K562 (cell line): ENCODE measurements around the gene RFNG. TPM values are rescaled to one million over a fixed set of nuclear protein-coding genes. Genes with fewer than 3 reads are reported as not detected.
A peak's percentile ranks its signal among the peaks of the same experiment; 100 is the strongest.

Source experiments
- BDP1 ChIP-seq: IDR thresholded peaks from 3 replicates; pipeline ENCODE4 v1.6.1; 2011; ENCODE audit not compliant: insufficient read length, insufficient read depth
- GTF2F1 ChIP-seq: IDR thresholded peaks from 2 replicates; pipeline ENCODE4 v1.6.1; 2011; ENCODE audit warnings: low read depth, low read length, improper control_type of control experiment
- MEIS2 ChIP-seq: fragments of 450-650 bp; IDR thresholded peaks from 2 replicates; pipeline ENCODE4 v1.6.1; 2014; ENCODE audit warnings: mild to moderate bottlenecking; ENCODE audit not compliant: partially characterized antibody
- POLR2G ChIP-seq: fragments of 200-400 bp; formaldehyde crosslinking; IDR thresholded peaks from 2 replicates; pipeline ENCODE4 v1.6.1; 2017; ENCODE audit warnings: low read depth, mild to moderate bottlenecking, antibody characterized with exemption, low read length, moderate library complexity
- SLC30A9 ChIP-seq: fragments of 250-450 bp; sonication (Bioruptor Pico); IDR thresholded peaks from 2 replicates; pipeline ENCODE4 v1.8.0; 2022; ENCODE audit warnings: mild to moderate bottlenecking, moderate library complexity
- STAT5B ChIP-seq: fragments of 250-450 bp; sonication (Bioruptor Pico); IDR thresholded peaks from 2 replicates; pipeline ENCODE4 v1.8.0; 2021; ENCODE audit warnings: mild to moderate bottlenecking, inconsistent platforms
- TCFL5 ChIP-seq: fragments of 250-450 bp; sonication (Bioruptor Pico); conservative IDR thresholded peaks from 2 replicates; pipeline ENCODE4 v1.6.1; 2021; ENCODE audit warnings: mild to moderate bottlenecking, moderate library complexity, matching md5 sums
- ZC3H11A ChIP-seq: IDR thresholded peaks from 2 replicates; pipeline ENCODE4 v1.6.1; 2012; ENCODE audit warnings: low read depth, low read length, improper control_type of control experiment
- ZNF121 ChIP-seq: sonication (generic); formaldehyde crosslinking; conservative IDR thresholded peaks from 2 replicates; pipeline ENCODE4 v1.8.0; 2022; ENCODE audit warnings: missing genetic modification reagents
- ZNF184 ChIP-seq: sonication (generic); formaldehyde crosslinking; IDR thresholded peaks from 2 replicates; pipeline ENCODE4 v1.5.0; 2020; ENCODE audit warnings: missing genetic modification reagents
- ZNF589 ChIP-seq: fragments of 200-800 bp; sonication (Bioruptor generic); IDR thresholded peaks from 2 replicates; pipeline ENCODE4 v1.6.1; 2016; ENCODE audit warnings: low read depth, missing genetic modification characterization, missing compliant biosample characterization
- polyA plus RNA-seq, 8 experiments: library from polyadenylated mRNA; depleted of rRNA in 4 of 8; stranded (reverse) in 5 of 8; unstranded in 3 of 8; fragments of >200 nt; fragmentation: Nextera tagmentation in 2 of 8; fragmentation: Illumina TruSeq in 1 of 8; extraction: Ambion mirVana in 2 of 8; extraction: Trizol in 1 of 8; gene quantifications; 2 replicates each; pipeline versions ENCODE4 v1.2.1 to v1.2.3, GENCODE V29; 2011 to 2014; ENCODE audit warnings: inconsistent platforms in 1 of 8, missing spikeins in 1 of 8
- total RNA-seq, 7 experiments: library from RNA; depleted of rRNA in 6 of 7; stranded (reverse); fragments of >200 nt in 6 of 7; fragmentation: Illumina TruSeq in 2 of 7; extraction: Trizol in 2 of 7; gene quantifications; 2 replicates each; pipeline versions ENCODE4 v1.2.1 to v1.2.3, GENCODE V29; 2011 to 2021; ENCODE audit warnings: low replicate concordance in 1 of 7
- TF ChIP-seq, protein P1 (sequence below): fragments of 250-450 bp; sonication (Bioruptor Pico); IDR thresholded peaks from 2 replicates; pipeline ENCODE4 v1.4.0; 2020
- TF ChIP-seq, protein P2 (sequence below): sonication (generic); formaldehyde crosslinking; IDR thresholded peaks from 2 replicates; pipeline ENCODE4 v1.8.0; 2023; ENCODE audit warnings: missing genetic modification reagents, mild to moderate bottlenecking, borderline replicate concordance
- TF ChIP-seq, protein P3 (sequence below): fragments of 200-800 bp; sonication (Bioruptor generic); IDR thresholded peaks from 2 replicates; pipeline ENCODE4 v1.6.1; 2017; ENCODE audit warnings: missing genetic modification characterization, missing compliant biosample characterization
- TF ChIP-seq, protein P4 (sequence below): fragments of 250-450 bp; sonication (Bioruptor Pico); IDR thresholded peaks from 2 replicates; pipeline ENCODE4 v1.8.0; 2021; ENCODE audit warnings: mild to moderate bottlenecking, moderate library complexity

RFNG gene
- total and polyA plus RNA-seq, 9 of the 15 experiments (the other 6 are each of a cell fraction or from before 2014, with no cell fraction given) = 0.32 to 32.8 (median 9.5) TPM

DNA sequence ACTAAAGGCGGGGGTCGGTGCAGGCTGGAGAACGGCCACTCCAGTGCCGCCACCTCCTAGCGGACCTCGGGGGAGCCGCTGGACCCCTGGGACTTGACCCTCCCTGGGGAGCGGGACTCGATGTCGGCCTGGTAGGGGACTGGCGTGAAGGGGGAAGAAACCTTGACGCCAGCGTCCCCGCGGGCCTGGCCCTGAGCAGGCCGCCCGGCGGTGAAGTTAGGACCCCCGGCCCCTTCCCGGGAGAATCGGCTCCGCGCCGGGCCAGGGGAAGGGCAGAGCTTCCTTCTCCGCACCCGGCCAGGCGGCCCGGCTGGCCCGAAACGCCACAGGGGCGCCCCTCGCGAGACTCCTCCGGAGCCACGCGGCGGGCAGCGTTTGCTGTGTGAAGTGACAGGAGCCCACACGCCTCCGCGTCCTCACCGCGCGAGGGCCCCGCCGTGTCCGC, 13.6 kb upstream of the RFNG start (continued):
- no peak for TF ChIP-seq BDP1
- TF ChIP-seq ZNF184 = no peak
- no peak for TF ChIP-seq ZC3H11A
- TF ChIP-seq TCFL5 (CRISPR knock-in tag) = no peak
- TF ChIP-seq, protein P1, sequence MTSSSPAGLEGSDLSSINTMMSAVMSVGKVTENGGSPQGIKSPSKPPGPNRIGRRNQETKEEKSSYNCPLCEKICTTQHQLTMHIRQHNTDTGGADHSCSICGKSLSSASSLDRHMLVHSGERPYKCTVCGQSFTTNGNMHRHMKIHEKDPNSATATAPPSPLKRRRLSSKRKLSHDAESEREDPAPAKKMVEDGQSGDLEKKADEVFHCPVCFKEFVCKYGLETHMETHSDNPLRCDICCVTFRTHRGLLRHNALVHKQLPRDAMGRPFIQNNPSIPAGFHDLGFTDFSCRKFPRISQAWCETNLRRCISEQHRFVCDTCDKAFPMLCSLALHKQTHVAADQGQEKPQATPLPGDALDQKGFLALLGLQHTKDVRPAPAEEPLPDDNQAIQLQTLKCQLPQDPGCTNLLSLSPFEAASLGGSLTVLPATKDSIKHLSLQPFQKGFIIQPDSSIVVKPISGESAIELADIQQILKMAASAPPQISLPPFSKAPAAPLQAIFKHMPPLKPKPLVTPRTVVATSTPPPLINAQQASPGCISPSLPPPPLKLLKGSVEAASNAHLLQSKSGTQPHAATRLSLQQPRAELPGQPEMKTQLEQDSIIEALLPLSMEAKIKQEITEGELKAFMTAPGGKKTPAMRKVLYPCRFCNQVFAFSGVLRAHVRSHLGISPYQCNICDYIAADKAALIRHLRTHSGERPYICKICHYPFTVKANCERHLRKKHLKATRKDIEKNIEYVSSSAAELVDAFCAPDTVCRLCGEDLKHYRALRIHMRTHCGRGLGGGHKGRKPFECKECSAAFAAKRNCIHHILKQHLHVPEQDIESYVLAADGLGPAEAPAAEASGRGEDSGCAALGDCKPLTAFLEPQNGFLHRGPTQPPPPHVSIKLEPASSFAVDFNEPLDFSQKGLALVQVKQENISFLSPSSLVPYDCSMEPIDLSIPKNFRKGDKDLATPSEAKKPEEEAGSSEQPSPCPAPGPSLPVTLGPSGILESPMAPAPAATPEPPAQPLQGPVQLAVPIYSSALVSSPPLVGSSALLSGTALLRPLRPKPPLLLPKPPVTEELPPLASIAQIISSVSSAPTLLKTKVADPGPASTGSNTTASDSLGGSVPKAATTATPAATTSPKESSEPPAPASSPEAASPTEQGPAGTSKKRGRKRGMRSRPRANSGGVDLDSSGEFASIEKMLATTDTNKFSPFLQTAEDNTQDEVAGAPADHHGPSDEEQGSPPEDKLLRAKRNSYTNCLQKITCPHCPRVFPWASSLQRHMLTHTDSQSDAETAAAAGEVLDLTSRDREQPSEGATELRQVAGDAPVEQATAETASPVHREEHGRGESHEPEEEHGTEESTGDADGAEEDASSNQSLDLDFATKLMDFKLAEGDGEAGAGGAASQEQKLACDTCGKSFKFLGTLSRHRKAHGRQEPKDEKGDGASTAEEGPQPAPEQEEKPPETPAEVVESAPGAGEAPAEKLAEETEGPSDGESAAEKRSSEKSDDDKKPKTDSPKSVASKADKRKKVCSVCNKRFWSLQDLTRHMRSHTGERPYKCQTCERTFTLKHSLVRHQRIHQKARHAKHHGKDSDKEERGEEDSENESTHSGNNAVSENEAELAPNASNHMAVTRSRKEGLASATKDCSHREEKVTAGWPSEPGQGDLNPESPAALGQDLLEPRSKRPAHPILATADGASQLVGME (CRISPR knock-in tag) = no peak
- TF ChIP-seq GTF2F1 = no peak
- TF ChIP-seq, protein P2, sequence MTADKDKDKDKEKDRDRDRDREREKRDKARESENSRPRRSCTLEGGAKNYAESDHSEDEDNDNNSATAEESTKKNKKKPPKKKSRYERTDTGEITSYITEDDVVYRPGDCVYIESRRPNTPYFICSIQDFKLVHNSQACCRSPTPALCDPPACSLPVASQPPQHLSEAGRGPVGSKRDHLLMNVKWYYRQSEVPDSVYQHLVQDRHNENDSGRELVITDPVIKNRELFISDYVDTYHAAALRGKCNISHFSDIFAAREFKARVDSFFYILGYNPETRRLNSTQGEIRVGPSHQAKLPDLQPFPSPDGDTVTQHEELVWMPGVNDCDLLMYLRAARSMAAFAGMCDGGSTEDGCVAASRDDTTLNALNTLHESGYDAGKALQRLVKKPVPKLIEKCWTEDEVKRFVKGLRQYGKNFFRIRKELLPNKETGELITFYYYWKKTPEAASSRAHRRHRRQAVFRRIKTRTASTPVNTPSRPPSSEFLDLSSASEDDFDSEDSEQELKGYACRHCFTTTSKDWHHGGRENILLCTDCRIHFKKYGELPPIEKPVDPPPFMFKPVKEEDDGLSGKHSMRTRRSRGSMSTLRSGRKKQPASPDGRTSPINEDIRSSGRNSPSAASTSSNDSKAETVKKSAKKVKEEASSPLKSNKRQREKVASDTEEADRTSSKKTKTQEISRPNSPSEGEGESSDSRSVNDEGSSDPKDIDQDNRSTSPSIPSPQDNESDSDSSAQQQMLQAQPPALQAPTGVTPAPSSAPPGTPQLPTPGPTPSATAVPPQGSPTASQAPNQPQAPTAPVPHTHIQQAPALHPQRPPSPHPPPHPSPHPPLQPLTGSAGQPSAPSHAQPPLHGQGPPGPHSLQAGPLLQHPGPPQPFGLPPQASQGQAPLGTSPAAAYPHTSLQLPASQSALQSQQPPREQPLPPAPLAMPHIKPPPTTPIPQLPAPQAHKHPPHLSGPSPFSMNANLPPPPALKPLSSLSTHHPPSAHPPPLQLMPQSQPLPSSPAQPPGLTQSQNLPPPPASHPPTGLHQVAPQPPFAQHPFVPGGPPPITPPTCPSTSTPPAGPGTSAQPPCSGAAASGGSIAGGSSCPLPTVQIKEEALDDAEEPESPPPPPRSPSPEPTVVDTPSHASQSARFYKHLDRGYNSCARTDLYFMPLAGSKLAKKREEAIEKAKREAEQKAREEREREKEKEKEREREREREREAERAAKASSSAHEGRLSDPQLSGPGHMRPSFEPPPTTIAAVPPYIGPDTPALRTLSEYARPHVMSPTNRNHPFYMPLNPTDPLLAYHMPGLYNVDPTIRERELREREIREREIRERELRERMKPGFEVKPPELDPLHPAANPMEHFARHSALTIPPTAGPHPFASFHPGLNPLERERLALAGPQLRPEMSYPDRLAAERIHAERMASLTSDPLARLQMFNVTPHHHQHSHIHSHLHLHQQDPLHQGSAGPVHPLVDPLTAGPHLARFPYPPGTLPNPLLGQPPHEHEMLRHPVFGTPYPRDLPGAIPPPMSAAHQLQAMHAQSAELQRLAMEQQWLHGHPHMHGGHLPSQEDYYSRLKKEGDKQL (CRISPR knock-in tag) = no peak
- peak; percentile 81; the same call in 1 of the 2 replicates for TF ChIP-seq POLR2G
- TF ChIP-seq, protein P3, sequence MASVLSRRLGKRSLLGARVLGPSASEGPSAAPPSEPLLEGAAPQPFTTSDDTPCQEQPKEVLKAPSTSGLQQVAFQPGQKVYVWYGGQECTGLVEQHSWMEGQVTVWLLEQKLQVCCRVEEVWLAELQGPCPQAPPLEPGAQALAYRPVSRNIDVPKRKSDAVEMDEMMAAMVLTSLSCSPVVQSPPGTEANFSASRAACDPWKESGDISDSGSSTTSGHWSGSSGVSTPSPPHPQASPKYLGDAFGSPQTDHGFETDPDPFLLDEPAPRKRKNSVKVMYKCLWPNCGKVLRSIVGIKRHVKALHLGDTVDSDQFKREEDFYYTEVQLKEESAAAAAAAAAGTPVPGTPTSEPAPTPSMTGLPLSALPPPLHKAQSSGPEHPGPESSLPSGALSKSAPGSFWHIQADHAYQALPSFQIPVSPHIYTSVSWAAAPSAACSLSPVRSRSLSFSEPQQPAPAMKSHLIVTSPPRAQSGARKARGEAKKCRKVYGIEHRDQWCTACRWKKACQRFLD = no peak
- TF ChIP-seq ZNF589 (CRISPR knock-in tag) = no peak
- TF ChIP-seq, protein P4, sequence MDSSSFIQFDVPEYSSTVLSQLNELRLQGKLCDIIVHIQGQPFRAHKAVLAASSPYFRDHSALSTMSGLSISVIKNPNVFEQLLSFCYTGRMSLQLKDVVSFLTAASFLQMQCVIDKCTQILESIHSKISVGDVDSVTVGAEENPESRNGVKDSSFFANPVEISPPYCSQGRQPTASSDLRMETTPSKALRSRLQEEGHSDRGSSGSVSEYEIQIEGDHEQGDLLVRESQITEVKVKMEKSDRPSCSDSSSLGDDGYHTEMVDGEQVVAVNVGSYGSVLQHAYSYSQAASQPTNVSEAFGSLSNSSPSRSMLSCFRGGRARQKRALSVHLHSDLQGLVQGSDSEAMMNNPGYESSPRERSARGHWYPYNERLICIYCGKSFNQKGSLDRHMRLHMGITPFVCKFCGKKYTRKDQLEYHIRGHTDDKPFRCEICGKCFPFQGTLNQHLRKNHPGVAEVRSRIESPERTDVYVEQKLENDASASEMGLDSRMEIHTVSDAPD (CRISPR knock-in tag) = no peak
- no peak for TF ChIP-seq ZNF121 (CRISPR knock-in tag)
- no peak for TF ChIP-seq SLC30A9 (CRISPR knock-in tag)
- no peak for TF ChIP-seq STAT5B (CRISPR knock-in tag)
- TF ChIP-seq MEIS2 = no peak
